Measurements from ENCODE around the gene ADGRD1. TPM values are rescaled to one million over a fixed set of nuclear protein-coding genes. Genes with fewer than 3 reads are reported as not detected.

Gene ADGRD1
- total RNA-seq, 2 donors from 2014 or later, result 2.7 TPM; not detected in 1

- no peak for ATAC-seq (replicated peaks)
- Mint-ChIP-seq H3K4me1 (no peaks in the 10 kb centered on the region), H3K4me3 (no peak overlapping the region), H3K36me3 (ENCODE audit: low read depth) (no peaks in the 10 kb centered on the region), H3K27me3 (peaks cover 32% of the 10 kb centered on the region), H3K27ac (no peak overlapping the region), H3K9me3 (no peaks in the 10 kb centered on the region)
These were observed 27.5 kb downstream of the ADGRD1 start for GRCh38 chr12:130981074-130981742.

GRCh38 chr12:130981911-130982310, 28.2 kb downstream of the ADGRD1 start:
- peaks cover 33% of the 10 kb centered on the region for H3K27me3 Mint-ChIP-seq
- no peak for ATAC-seq (replicated peaks)
- no peaks in the 10 kb centered on the region for H3K4me1 Mint-ChIP-seq
- H3K9me3 Mint-ChIP-seq, result no peaks in the 10 kb centered on the region
- no peaks in the 10 kb centered on the region for H3K36me3 Mint-ChIP-seq (ENCODE audit: low read depth)
- H3K27ac Mint-ChIP-seq, result no peak overlapping the region
- no peak overlapping the region for H3K4me3 Mint-ChIP-seq

GRCh38 chr12:130982565-130983225, 29.0 kb downstream of the ADGRD1 start:
- ATAC-seq (replicated peaks), result no peak
- no peak overlapping the region for H3K4me3 Mint-ChIP-seq
- no peaks in the 10 kb centered on the region for H3K36me3 Mint-ChIP-seq (ENCODE audit: low read depth)
- H3K27ac Mint-ChIP-seq, result no peak overlapping the region
- H3K9me3 Mint-ChIP-seq, result no peaks in the 10 kb centered on the region
- no peaks in the 10 kb centered on the region for H3K4me1 Mint-ChIP-seq
- peaks cover 38% of the 10 kb centered on the region for H3K27me3 Mint-ChIP-seq

- Mint-ChIP-seq H3K4me3 (no peak overlapping the region), H3K36me3 (ENCODE audit: low read depth) (no peaks in the 10 kb centered on the region)
These were observed 29.8 kb downstream of the ADGRD1 start for GRCh38 chr12:130983328-130984017.

GRCh38 chr12:130984183-130985058, 30.7 kb downstream of the ADGRD1 start:
- no peaks in the 10 kb centered on the region for H3K9me3 Mint-ChIP-seq
- H3K27me3 Mint-ChIP-seq, result peaks cover 40% of the 10 kb centered on the region
- no peak for ATAC-seq (replicated peaks)
- no peaks in the 10 kb centered on the region for H3K36me3 Mint-ChIP-seq (ENCODE audit: low read depth)
- no peak overlapping the region for H3K27ac Mint-ChIP-seq
- no peaks in the 10 kb centered on the region for H3K4me1 Mint-ChIP-seq
- H3K4me3 Mint-ChIP-seq, result no peak overlapping the region

More at GRCh38 chr12:130983328-130984017, 29.8 kb downstream of the ADGRD1 start:
- ATAC-seq (replicated peaks), result no peak
- no peak overlapping the region for H3K27ac Mint-ChIP-seq
- no peaks in the 10 kb centered on the region for H3K4me1 Mint-ChIP-seq
- H3K9me3 Mint-ChIP-seq, result no peaks in the 10 kb centered on the region
- peaks cover 41% of the 10 kb centered on the region for H3K27me3 Mint-ChIP-seq

- no peaks in the 10 kb centered on the region for H3K36me3 Mint-ChIP-seq (ENCODE audit: low read depth)
- no peak overlapping the region for H3K27ac Mint-ChIP-seq
- H3K4me1 Mint-ChIP-seq, result no peaks in the 10 kb centered on the region
- H3K9me3 Mint-ChIP-seq, result no peaks in the 10 kb centered on the region
- ATAC-seq (replicated peaks), result no peak
- peaks cover 43% of the 10 kb centered on the region for H3K27me3 Mint-ChIP-seq
- H3K4me3 Mint-ChIP-seq, result no peak overlapping the region
These were observed 33.6 kb downstream of the ADGRD1 start for GRCh38 chr12:130987151-130987931.

- Mint-ChIP-seq H3K27ac (no peak overlapping the region), H3K9me3 (no peaks in the 10 kb centered on the region), H3K36me3 (ENCODE audit: low read depth) (no peaks in the 10 kb centered on the region), H3K4me3 (no peak overlapping the region), H3K4me1 (no peaks in the 10 kb centered on the region), H3K27me3 (peaks cover 46% of the 10 kb centered on the region)
- ATAC-seq (replicated peaks), result no peak
These were observed 34.6 kb downstream of the ADGRD1 start for GRCh38 chr12:130988261-130988660.

- no peak overlapping the region for H3K4me3 Mint-ChIP-seq
- H3K9me3 Mint-ChIP-seq, result no peaks in the 10 kb centered on the region
- no peaks in the 10 kb centered on the region for H3K4me1 Mint-ChIP-seq
- peaks cover 49% of the 10 kb centered on the region for H3K27me3 Mint-ChIP-seq
- no peak for ATAC-seq (replicated peaks)
- H3K27ac Mint-ChIP-seq, result no peak overlapping the region
- no peaks in the 10 kb centered on the region for H3K36me3 Mint-ChIP-seq (ENCODE audit: low read depth)
These were observed 35.0 kb downstream of the ADGRD1 start for GRCh38 chr12:130988751-130989150.

GRCh38 chr12:130989391-130989790, 35.7 kb downstream of the ADGRD1 start:
- H3K9me3 Mint-ChIP-seq, result no peaks in the 10 kb centered on the region
- no peaks in the 10 kb centered on the region for H3K4me1 Mint-ChIP-seq
- no peak overlapping the region for H3K4me3 Mint-ChIP-seq
- no peak overlapping the region for H3K27ac Mint-ChIP-seq
- no peaks in the 10 kb centered on the region for H3K36me3 Mint-ChIP-seq (ENCODE audit: low read depth)
- ATAC-seq (replicated peaks), result no peak
- H3K27me3 Mint-ChIP-seq, result peaks cover 51% of the 10 kb centered on the region

- H3K36me3 Mint-ChIP-seq (ENCODE audit: low read depth), result no peaks in the 10 kb centered on the region
- H3K4me1 Mint-ChIP-seq, result no peaks in the 10 kb centered on the region
- H3K4me3 Mint-ChIP-seq, result no peak overlapping the region
- ATAC-seq (replicated peaks), result no peak
- H3K27me3 Mint-ChIP-seq, result peaks cover 49% of the 10 kb centered on the region
- H3K9me3 Mint-ChIP-seq, result no peaks in the 10 kb centered on the region
- H3K27ac Mint-ChIP-seq, result no peak overlapping the region
These were observed 36.3 kb downstream of the ADGRD1 start for GRCh38 chr12:130990034-130990433.

GRCh38 chr12:130992448-130992847, 38.7 kb downstream of the ADGRD1 start:
- Mint-ChIP-seq H3K9me3 (no peaks in the 10 kb centered on the region), H3K27ac (no peak overlapping the region), H3K36me3 (ENCODE audit: low read depth) (no peaks in the 10 kb centered on the region), H3K4me3 (no peak overlapping the region), H3K4me1 (no peaks in the 10 kb centered on the region), H3K27me3 (peaks cover 35% of the 10 kb centered on the region)
- ATAC-seq (replicated peaks), result no peak

- no peak for ATAC-seq (replicated peaks)
- H3K27ac Mint-ChIP-seq, result no peak overlapping the region
- no peaks in the 10 kb centered on the region for H3K36me3 Mint-ChIP-seq (ENCODE audit: low read depth)
- no peaks in the 10 kb centered on the region for H3K4me1 Mint-ChIP-seq
- H3K27me3 Mint-ChIP-seq, result peaks cover 31% of the 10 kb centered on the region
- no peaks in the 10 kb centered on the region for H3K9me3 Mint-ChIP-seq
- H3K4me3 Mint-ChIP-seq, result no peak overlapping the region
These were observed 39.4 kb downstream of the ADGRD1 start for GRCh38 chr12:130992979-130993538.

- ATAC-seq (replicated peaks), result no peak
- peaks cover 28% of the 10 kb centered on the region for H3K27me3 Mint-ChIP-seq
- no peak overlapping the region for H3K27ac Mint-ChIP-seq
- H3K36me3 Mint-ChIP-seq (ENCODE audit: low read depth), result no peaks in the 10 kb centered on the region
- no peaks in the 10 kb centered on the region for H3K9me3 Mint-ChIP-seq
- H3K4me3 Mint-ChIP-seq, result no peak overlapping the region
- H3K4me1 Mint-ChIP-seq, result no peaks in the 10 kb centered on the region
These were observed 40.3 kb downstream of the ADGRD1 start for GRCh38 chr12:130993759-130994670.

All from activated T-helper 17 cell treated with anti-CD3 and anti-CD28 coated beads, Interleukin-2, amount 50 U/mL, for 72 hours (primary cell).